AG09319 (cell line): ENCODE results near the gene CRMP1.

Experiments
- DNase-seq: peaks from one replicate; pipeline ENCODE4 v3.0.0-alpha.2; 2010; ENCODE audit warnings: low read depth; ENCODE audit errors: extremely low read depth
- TF ChIP-seq, protein P1 (sequence below): IDR thresholded peaks from 2 replicates; pipeline ENCODE4 v1.5.1; 2011; ENCODE audit warnings: low read depth, mild to moderate bottlenecking, inconsistent platforms, low read length, moderate library complexity

Gene CRMP1

DNA sequence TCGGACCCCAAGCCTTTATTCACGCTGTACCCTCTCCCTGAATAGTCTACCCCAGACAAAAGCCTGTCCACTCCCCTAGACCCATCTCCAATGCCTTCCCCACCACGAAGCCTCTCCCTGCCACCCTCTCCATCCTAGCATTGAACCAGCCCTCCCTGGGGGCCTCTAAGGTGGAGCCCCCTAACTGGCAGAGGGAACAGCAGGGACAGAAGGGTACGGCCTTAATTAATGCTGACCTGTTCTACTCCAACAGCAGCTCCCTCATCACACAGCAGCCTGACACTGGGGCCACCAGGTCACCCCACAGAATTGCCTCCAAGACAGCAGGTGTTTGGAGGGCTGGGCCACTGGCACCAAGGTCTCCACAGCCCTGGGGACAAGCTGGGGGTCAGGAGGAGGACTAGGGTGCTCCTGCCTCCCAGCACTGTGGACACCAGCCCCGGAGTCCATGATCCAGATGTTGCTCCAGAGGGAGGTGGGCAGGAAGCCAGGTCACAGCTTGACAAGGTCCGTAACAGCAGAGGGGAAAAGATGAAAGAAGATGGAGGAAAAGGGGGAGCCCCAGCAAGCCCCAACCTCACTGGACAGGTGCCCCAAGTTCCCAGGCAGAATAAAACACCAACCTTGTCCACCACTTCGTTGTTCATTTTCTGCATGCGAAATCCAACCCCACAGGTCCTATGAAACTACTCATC is 3.7 kb downstream of the CRMP1 start:
- DNase-seq: no peak
- TF ChIP-seq, protein P1, sequence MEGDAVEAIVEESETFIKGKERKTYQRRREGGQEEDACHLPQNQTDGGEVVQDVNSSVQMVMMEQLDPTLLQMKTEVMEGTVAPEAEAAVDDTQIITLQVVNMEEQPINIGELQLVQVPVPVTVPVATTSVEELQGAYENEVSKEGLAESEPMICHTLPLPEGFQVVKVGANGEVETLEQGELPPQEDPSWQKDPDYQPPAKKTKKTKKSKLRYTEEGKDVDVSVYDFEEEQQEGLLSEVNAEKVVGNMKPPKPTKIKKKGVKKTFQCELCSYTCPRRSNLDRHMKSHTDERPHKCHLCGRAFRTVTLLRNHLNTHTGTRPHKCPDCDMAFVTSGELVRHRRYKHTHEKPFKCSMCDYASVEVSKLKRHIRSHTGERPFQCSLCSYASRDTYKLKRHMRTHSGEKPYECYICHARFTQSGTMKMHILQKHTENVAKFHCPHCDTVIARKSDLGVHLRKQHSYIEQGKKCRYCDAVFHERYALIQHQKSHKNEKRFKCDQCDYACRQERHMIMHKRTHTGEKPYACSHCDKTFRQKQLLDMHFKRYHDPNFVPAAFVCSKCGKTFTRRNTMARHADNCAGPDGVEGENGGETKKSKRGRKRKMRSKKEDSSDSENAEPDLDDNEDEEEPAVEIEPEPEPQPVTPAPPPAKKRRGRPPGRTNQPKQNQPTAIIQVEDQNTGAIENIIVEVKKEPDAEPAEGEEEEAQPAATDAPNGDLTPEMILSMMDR: no peak

DNA sequence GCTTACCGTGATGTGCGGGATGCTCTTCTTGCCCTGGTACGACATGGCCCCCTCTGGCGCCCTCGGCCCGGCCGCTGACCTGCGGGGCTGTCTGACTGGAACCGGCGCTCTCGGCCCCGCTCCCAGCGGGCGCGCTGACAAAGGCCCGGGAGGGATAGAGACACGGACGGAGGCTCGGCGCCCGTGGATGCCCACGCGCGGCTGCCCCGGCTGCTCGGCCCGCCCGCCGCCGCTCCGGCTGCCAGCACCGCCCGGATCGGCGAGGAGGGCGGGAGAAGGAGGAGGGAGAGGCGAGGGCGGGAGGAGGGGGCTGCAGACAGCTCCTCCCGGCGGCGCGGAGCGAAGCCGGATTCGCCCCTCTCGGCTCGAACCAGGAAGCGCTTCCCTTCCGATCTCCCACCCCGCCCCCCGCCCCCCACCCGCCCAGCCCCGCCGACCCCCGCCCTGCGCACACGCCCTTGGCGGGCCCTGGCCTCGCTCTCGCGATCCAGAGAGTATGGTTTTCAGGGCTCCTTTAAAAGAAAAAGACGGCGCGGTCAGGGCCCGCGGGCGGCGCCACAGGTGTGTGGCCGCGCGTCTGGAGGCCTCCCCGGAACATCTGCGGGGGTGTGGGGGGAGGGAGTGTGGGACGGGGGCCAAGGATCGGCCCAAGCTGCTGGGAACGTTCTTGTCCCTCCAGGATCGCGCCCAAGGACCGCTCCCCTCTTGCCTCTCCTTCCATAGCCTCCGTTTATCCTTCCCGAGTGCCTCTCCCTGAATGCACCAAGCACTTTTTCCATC is 4.5 kb downstream of the CRMP1 start:
- no peak for DNase-seq
- TF ChIP-seq, protein P1: no peak

GRCh38 chr4:5887361-5888221 is 5.3 kb downstream of the CRMP1 start:
- TF ChIP-seq, protein P1: no peak
- DNase-seq: no peak

DNA sequence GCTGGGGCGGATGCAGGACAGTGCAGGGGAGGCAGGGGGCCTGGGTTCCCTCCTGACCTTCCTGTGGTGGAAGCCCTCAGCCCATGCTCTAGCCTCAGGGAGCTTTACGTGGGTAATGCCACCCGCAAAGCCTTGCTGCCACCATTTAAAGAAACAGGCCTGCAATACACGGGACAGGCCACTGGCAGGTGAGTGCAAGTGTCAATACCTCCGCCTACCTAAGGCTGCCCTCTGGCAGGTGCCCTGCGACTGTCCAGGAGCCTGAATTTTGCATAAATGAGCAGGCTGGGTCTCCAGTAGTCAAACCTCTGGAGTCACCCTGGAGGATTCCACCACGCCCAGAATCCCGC is 5.9 kb downstream of the CRMP1 start:
- TF ChIP-seq, protein P1: no peak
- no peak for DNase-seq

DNA sequence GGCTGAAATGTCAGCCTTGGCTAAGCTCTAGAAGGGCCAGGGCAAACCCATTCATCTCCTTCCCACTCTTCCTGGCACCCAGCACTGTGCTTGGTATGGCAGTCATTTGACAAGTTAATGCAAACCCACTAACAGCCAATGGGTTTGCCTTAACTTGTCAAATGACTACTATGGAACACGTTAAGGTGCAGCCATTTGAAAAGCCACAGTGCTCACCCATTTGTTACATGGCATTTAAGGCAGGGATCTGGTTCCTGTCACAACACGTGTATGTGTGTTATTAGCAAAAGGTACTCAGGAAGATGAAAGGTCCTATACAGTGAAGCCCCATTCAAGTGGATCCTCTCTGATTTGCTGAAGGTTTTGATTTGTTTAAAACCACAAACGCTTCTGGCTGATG is 7.2 kb downstream of the CRMP1 start:
- TF ChIP-seq, protein P1: no peak
- DNase-seq: no peak

- DNase-seq: no peak
- TF ChIP-seq, protein P1: no peak
These were observed 8.1 kb downstream of the CRMP1 start for GRCh38 chr4:5884796-5885195.
